OCI-LY3 (cell line): ENCODE data around the gene MRPL20.
"Not testable (repeated sequence)": the region's sequence is repeated elsewhere in the genome, so short reads cannot be mapped to it uniquely, and the experiment has no call there.

Source experiments
- H2AFZ ChIP-seq: fragments of 200-600, 300-600 bp; shearing (Covaris generic); 2 replicates; pipeline ENCODE4 v1.6.0; 2014; ENCODE audit warnings: antibody characterized with exemption, low read depth, low read length
- H3K27ac ChIP-seq: fragments of 200-600, 300-600 bp; sonication (generic); 2 replicates; pipeline ENCODE4 v1.5.1; 2014; ENCODE audit warnings: mild to moderate bottlenecking, low read length, moderate library complexity, mixed read lengths
- H3K27me3 ChIP-seq: fragments of 200-600, 300-600 bp; sonication (generic); 2 replicates; pipeline ENCODE4 v1.6.1; 2014; ENCODE audit warnings: low read depth, low read length, mixed read lengths
- H3K36me3 ChIP-seq: fragments of 200-600, 300-600 bp; sonication (generic); replicated peaks from 2 replicates; pipeline ENCODE3; 2014; ENCODE audit warnings: low read depth, low read length, mixed read lengths
- H3K4me1 ChIP-seq: fragments of 300-600, 200-600 bp; sonication (generic); 2 replicates; pipeline ENCODE4 v1.6.1; 2014; ENCODE audit warnings: low read length, mixed read lengths
- H3K4me2 ChIP-seq: fragments of 200-600, 300-600 bp; sonication (generic); 2 replicates; pipeline ENCODE4 v1.6.1; 2014; ENCODE audit warnings: low read length, mixed read lengths
- H3K4me3 ChIP-seq: fragments of 300-600, 200-600 bp; sonication (generic); 2 replicates; pipeline ENCODE4 v1.5.1; 2014; ENCODE audit warnings: antibody characterized with exemption, mild to moderate bottlenecking, low read length, moderate library complexity
- H3K79me2 ChIP-seq: fragments of 300-600, 200-600 bp; shearing (Covaris generic); 2 replicates; pipeline ENCODE4 v1.6.1; 2014; ENCODE audit warnings: mild to moderate bottlenecking, low read length, mixed read lengths
- H3K9ac ChIP-seq: fragments of 300-600, 200-600 bp; shearing (Covaris generic); 2 replicates; pipeline ENCODE4 v1.6.0; 2014; ENCODE audit warnings: mild to moderate bottlenecking, low read length, moderate library complexity
- H3K9me3 ChIP-seq: fragments of 200-600, 300-600 bp; shearing (Covaris generic); 2 replicates; pipeline ENCODE4 v1.6.1; 2014; ENCODE audit warnings: low read length, mixed read lengths; ENCODE audit not compliant: insufficient read depth
- H4K20me1 ChIP-seq: fragments of 200-600, 300-600 bp; sonication (generic); 2 replicates; pipeline ENCODE4 v1.6.1; 2016; ENCODE audit warnings: low read length, mixed read lengths; ENCODE audit not compliant: insufficient read depth
- CTCF ChIP-seq: fragments of 200-600, 300-600 bp; sonication (generic); IDR thresholded peaks from 2 replicates; pipeline ENCODE4 v1.5.1; 2014; ENCODE audit warnings: antibody characterized with exemption, low read length, low read depth
- EZH2phosphoT487 ChIP-seq: fragments of 200-600 bp; shearing (Covaris generic); IDR thresholded peaks from 2 replicates; pipeline ENCODE4 v1.6.1; 2018; ENCODE audit warnings: antibody characterized with exemption, mixed run types, low read depth

The MRPL20 gene

GRCh38 chr1:1430114-1430982 is 23.3 kb upstream of the MRPL20 start:
- no peaks in the 10 kb centered on the region for H3K27me3 ChIP-seq
- H3K9ac ChIP-seq, result no peak overlapping the region
- no peaks in the 10 kb centered on the region for H3K79me2 ChIP-seq
- H3K4me3 ChIP-seq, result no peak overlapping the region
- H3K4me2 ChIP-seq, result no peak overlapping the region
- H3K9me3 ChIP-seq, result no peaks in the 10 kb centered on the region
- H4K20me1 ChIP-seq, result no peaks in the 10 kb centered on the region
- H2AFZ ChIP-seq, result no peak overlapping the region
- no peaks in the 10 kb centered on the region for H3K4me1 ChIP-seq
- no peak for TF ChIP-seq EZH2phosphoT487
- no peak for TF ChIP-seq CTCF
- no peak overlapping the region for H3K27ac ChIP-seq
- no peaks in the 10 kb centered on the region for H3K36me3 ChIP-seq

- H3K79me2 ChIP-seq, result no peaks in the 10 kb centered on the region
- H4K20me1 ChIP-seq, result no peaks in the 10 kb centered on the region
- H3K4me3 ChIP-seq, result no peak overlapping the region
- no peaks in the 10 kb centered on the region for H3K27me3 ChIP-seq
- no peaks in the 10 kb centered on the region for H3K36me3 ChIP-seq
- no peaks in the 10 kb centered on the region for H3K9me3 ChIP-seq
- no peaks in the 10 kb centered on the region for H3K4me1 ChIP-seq
- no peak overlapping the region for H3K9ac ChIP-seq
- TF ChIP-seq CTCF, result no peak
- no peak for TF ChIP-seq EZH2phosphoT487
- no peak overlapping the region for H3K4me2 ChIP-seq
- no peak overlapping the region for H3K27ac ChIP-seq
- H2AFZ ChIP-seq, result no peak overlapping the region
Observed at GRCh38 chr1:1429671-1430073, 22.6 kb upstream of the MRPL20 start.

- not testable (repeated sequence) for H3K27me3 ChIP-seq, H3K4me2 ChIP-seq, H3K36me3 ChIP-seq, H3K4me1 ChIP-seq, H4K20me1 ChIP-seq, H3K9me3 ChIP-seq, H3K79me2 ChIP-seq, H3K4me3 ChIP-seq, H2AFZ ChIP-seq, H3K9ac ChIP-seq, H3K27ac ChIP-seq
Observed at GRCh38 chr1:1428967-1429366, 21.9 kb upstream of the MRPL20 start.

- H3K27me3 ChIP-seq, result no peaks in the 10 kb centered on the region
- no peaks in the 10 kb centered on the region for H3K4me1 ChIP-seq
- H3K4me2 ChIP-seq, result no peak overlapping the region
- H3K9me3 ChIP-seq, result no peaks in the 10 kb centered on the region
- H3K27ac ChIP-seq, result no peak overlapping the region
- H2AFZ ChIP-seq, result no peak overlapping the region
- TF ChIP-seq EZH2phosphoT487, result no peak
- no peak for TF ChIP-seq CTCF
- H3K4me3 ChIP-seq, result no peak overlapping the region
- H3K36me3 ChIP-seq, result no peaks in the 10 kb centered on the region
- no peak overlapping the region for H3K9ac ChIP-seq
- H3K79me2 ChIP-seq, result no peaks in the 10 kb centered on the region
- no peaks in the 10 kb centered on the region for H4K20me1 ChIP-seq
Observed at GRCh38 chr1:1428174-1428573, 21.1 kb upstream of the MRPL20 start.
